Subcutaneous adipose tissue (tissue), 4 donors: ENCODE data around the gene MZF1. TPM values are rescaled to one million over a fixed set of nuclear protein-coding genes. Genes with fewer than 3 reads are reported as not detected.

Source experiments
- CTCF ChIP-seq: fragments of 450-650 bp; IDR thresholded peaks from one replicate; pipeline ENCODE4 v1.5.1; 2016; ENCODE audit warnings: low read depth, mild to moderate bottlenecking, control low read depth, antibody characterized with exemption, moderate library complexity
- small RNA-seq: library from RNA; depleted of rRNA; stranded (forward); fragments of <200 nt; gene quantifications from one replicate; pipeline ENCODE3, GENCODE V24; 2016
- total RNA-seq, 4 donors: library from RNA; depleted of rRNA; stranded (reverse); fragments of >200 nt; gene quantifications; one replicate each; pipeline ENCODE4 v1.1.0, GENCODE V29; 2016

The MZF1 gene
- total RNA-seq, 4 donors from 2014 or later: 12.9 to 24.1 (median 17.2) TPM

- TF ChIP-seq CTCF: no peak
Measured at GRCh38 chr19:58516246-58516836, 56.8 kb downstream of the MZF1 start.

- TF ChIP-seq CTCF: no peak
Measured at GRCh38 chr19:58515259-58515658, 57.9 kb downstream of the MZF1 start.

GRCh38 chr19:58514564-58515022 is 58.5 kb downstream of the MZF1 start:
- TF ChIP-seq CTCF: no peak

GRCh38 chr19:58513694-58514563 is 59.2 kb downstream of the MZF1 start:
- TF ChIP-seq CTCF: no peak

GRCh38 chr19:58513213-58513693 is 59.9 kb downstream of the MZF1 start:
- TF ChIP-seq CTCF: no peak

Small RNAs within 50 kb of the gene (small RNA-seq; reads per million reads assigned to genes)
- not detected for gene MIR6807
- gene RN7SL525P: not detected

Other genes with a start within 250 kb of the MZF1 start
- 1 to 10 TPM; 2.2 to 3.4 (median 2.6) TPM for gene ZSCAN22, start 246.3 kb downstream of the MZF1 start, total RNA-seq
- gene A1BG, start 219.8 kb downstream of the MZF1 start, total RNA-seq: 10 to 100 TPM in 3 of 4 donors, 1 to 10 TPM in 1; 6.8 to 60.5 (median 11.8) TPM
- gene ZNF497, start 210.6 kb downstream of the MZF1 start, total RNA-seq: 1 to 10 TPM in 1 of 4 donors, under 1 TPM in 2, not detected in 1; 0.51 to 4.1 (median 0.88) TPM
- gene ZNF837, start 192.3 kb downstream of the MZF1 start, total RNA-seq: 1 to 10 TPM in 3 of 4 donors, under 1 TPM in 1; 0.65 to 3.2 (median 1.3) TPM
- 1,000 to 10,000 TPM in 3 of 4 donors, 100 to 1,000 TPM in 1; 904 to 1,484 (median 1,230) TPM for gene RPS5, start 186.1 kb downstream of the MZF1 start, total RNA-seq
- not detected for gene RNF225, start 177.7 kb downstream of the MZF1 start, total RNA-seq
- gene ZNF584, start 164.7 kb downstream of the MZF1 start, total RNA-seq: 1 to 10 TPM; 4.7 to 9.5 (median 8.4) TPM
- gene ZNF132, start 133.2 kb downstream of the MZF1 start, total RNA-seq: 1 to 10 TPM; 3.6 to 6.6 (median 5.2) TPM
- gene ZNF324B, start 121.7 kb downstream of the MZF1 start, total RNA-seq: 1 to 10 TPM; 2.9 to 8.5 (median 5.1) TPM
- gene ZNF324, start 106.3 kb downstream of the MZF1 start, total RNA-seq: 10 to 100 TPM in 1 of 4 donors, 1 to 10 TPM in 3; 4.9 to 11.7 (median 8.6) TPM
- 10 to 100 TPM in 1 of 4 donors, 1 to 10 TPM in 3; 9.0 to 16.4 (median 9.4) TPM for gene ZNF446, start 97.0 kb downstream of the MZF1 start, total RNA-seq
- 10 to 100 TPM in 1 of 4 donors, 1 to 10 TPM in 3; 4.2 to 13.4 (median 7.2) TPM for gene SLC27A5, start 61.3 kb downstream of the MZF1 start, total RNA-seq
- 10 to 100 TPM in 1 of 4 donors, 1 to 10 TPM in 3; 5.5 to 10.2 (median 6.2) TPM for gene ZBTB45, start 53.5 kb downstream of the MZF1 start, total RNA-seq
- 100 to 1,000 TPM in 2 of 4 donors, 10 to 100 TPM in 2; 87.9 to 163 (median 119) TPM for gene TRIM28, start 29.3 kb downstream of the MZF1 start, total RNA-seq
- 100 to 1,000 TPM in 2 of 4 donors, 10 to 100 TPM in 2; 96.8 to 133 (median 106) TPM for gene CHMP2A, start 18.2 kb downstream of the MZF1 start, total RNA-seq
- 10 to 100 TPM; 16.3 to 31.8 (median 20.6) TPM for gene UBE2M, start 14.7 kb downstream of the MZF1 start, total RNA-seq